Ovary (tissue), 3 donors: ENCODE results near the gene PIP5K1B.

Experiments
- CTCF ChIP-seq, 3 donors: fragments of 450-650 bp in 2 of 3; fragments of 200-600 bp in 1 of 3; IDR thresholded peaks; one replicate each; pipeline versions ENCODE4 v1.5.1 to v1.8.0; 2016 to 2022; ENCODE audit warnings: antibody characterized with exemption in 3 of 3, mild to moderate bottlenecking in 1 of 3
- EP300 ChIP-seq: sonication (generic); formaldehyde crosslinking; IDR thresholded peaks from one replicate; pipeline ENCODE4 v1.6.1; 2017; ENCODE audit warnings: antibody characterized with exemption
- POLR2A ChIP-seq: fragments of 450-650 bp; IDR thresholded peaks from one replicate; pipeline ENCODE4 v1.6.1; 2017; ENCODE audit warnings: antibody characterized with exemption, mild to moderate bottlenecking, moderate library complexity
- donor health status: DM: no; HTN: no; CAD: no.

GRCh38 chr9:68795411-68795810 is 90.4 kb downstream of the PIP5K1B start:
- TF ChIP-seq POLR2A (no peak), CTCF (IDR thresholded peaks at IDR 0.05) (no peak), EP300 (no peak)
